Mesenchymal stem cell (in vitro differentiated cells and primary cell): ENCODE data around the gene BSG.

Experiments
- DNase-seq: peaks from one replicate; pipeline ENCODE4 v3.0.0-alpha.2; 2013
- H2AFZ ChIP-seq: one replicate; pipeline ENCODE4 v1.6.1; 2013; ENCODE audit warnings: low read depth, mild to moderate bottlenecking, control low read depth, inconsistent platforms, low read length, moderate library complexity
- H2AK5ac ChIP-seq: 2 replicates; pipeline ENCODE4 v1.6.1; 2013; ENCODE audit warnings: low read length, moderate library complexity, mild to moderate bottlenecking, inconsistent platforms; ENCODE audit not compliant: severe bottlenecking
- H2BK120ac ChIP-seq: one replicate; pipeline ENCODE4 v1.6.1; 2013; ENCODE audit warnings: low read depth, mild to moderate bottlenecking, inconsistent platforms, low read length, moderate library complexity
- H2BK12ac ChIP-seq, 2 experiments: one replicate each; pipeline ENCODE4 v1.6.1; 2013; ENCODE audit warnings: inconsistent platforms in 2 of 2, low read length in 2 of 2, mild to moderate bottlenecking in 2 of 2, moderate library complexity in 2 of 2, control low read depth in 1 of 2
- H2BK15ac ChIP-seq: one replicate; pipeline ENCODE4 v1.6.1; 2013; ENCODE audit warnings: mild to moderate bottlenecking, low read depth, inconsistent platforms; ENCODE audit not compliant: poor library complexity, severe bottlenecking
- H2BK5ac ChIP-seq: 2 replicates; pipeline ENCODE4 v1.6.1; 2013; ENCODE audit warnings: low read depth, mild to moderate bottlenecking, low read length, control low read depth, inconsistent platforms; ENCODE audit not compliant: poor library complexity, severe bottlenecking
- H3K14ac ChIP-seq, 2 experiments: one replicate each; pipeline ENCODE4 v1.6.1; 2013; ENCODE audit warnings: inconsistent platforms in 2 of 2, low read length in 2 of 2, control low read depth in 1 of 2, mild to moderate bottlenecking in 1 of 2, moderate library complexity in 1 of 2
- H3K18ac ChIP-seq, 2 experiments: one replicate each; pipeline ENCODE4 v1.6.1; 2013; ENCODE audit warnings: inconsistent platforms in 2 of 2, low read length in 2 of 2, control low read depth in 1 of 2, low read depth in 1 of 2, mild to moderate bottlenecking in 1 of 2
- H3K23ac ChIP-seq, 2 experiments: one replicate each; pipeline ENCODE4 v1.6.1; 2013; ENCODE audit warnings: inconsistent platforms in 2 of 2, low read length in 2 of 2, mild to moderate bottlenecking in 2 of 2, moderate library complexity in 2 of 2, control low read depth in 1 of 2
- H3K27ac ChIP-seq: 2 replicates; pipeline ENCODE4 v1.5.1; 2013; ENCODE audit warnings: mild to moderate bottlenecking, moderate library complexity, low read length, control low read depth, inconsistent platforms; ENCODE audit not compliant: poor library complexity, severe bottlenecking
- H3K27me3 ChIP-seq, 2 experiments: 2 replicates each; pipeline versions ENCODE4 v1.6.1 to v1.7.0; 2013; ENCODE audit warnings: low read length in 2 of 2, mild to moderate bottlenecking in 2 of 2, moderate library complexity in 2 of 2, control low read depth in 1 of 2, inconsistent platforms in 1 of 2; ENCODE audit not compliant: control insufficient read depth in 1 of 2, insufficient read depth in 1 of 2
- H3K36me3 ChIP-seq, 2 experiments: 2 replicates each; pipeline versions ENCODE4 v1.6.1 to v1.7.0; 2013; ENCODE audit warnings: low read length in 2 of 2, control low read depth in 1 of 2, inconsistent platforms in 1 of 2, low read depth in 1 of 2, mild to moderate bottlenecking in 1 of 2; ENCODE audit not compliant: insufficient read depth in 2 of 2, control insufficient read depth in 1 of 2
- H3K4ac ChIP-seq, 2 experiments: one replicate each; pipeline ENCODE4 v1.6.1; 2013; ENCODE audit warnings: inconsistent platforms in 2 of 2, low read length in 2 of 2, mild to moderate bottlenecking in 2 of 2, moderate library complexity in 2 of 2, control low read depth in 1 of 2, low read depth in 1 of 2
- H3K4me1 ChIP-seq: 2 replicates; pipeline ENCODE4 v1.6.1; 2013; ENCODE audit warnings: low read depth, low read length, control low read depth; ENCODE audit not compliant: control insufficient read depth, insufficient read depth
- H3K4me2 ChIP-seq: 2 replicates; pipeline ENCODE4 v1.6.1; 2013; ENCODE audit warnings: low read length, mild to moderate bottlenecking, inconsistent platforms; ENCODE audit not compliant: poor library complexity, severe bottlenecking
- H3K4me3 ChIP-seq, 2 experiments: 2 replicates each; pipeline versions ENCODE4 v1.5.1 to v1.7.0; 2013; ENCODE audit warnings: low read length in 2 of 2, mild to moderate bottlenecking in 2 of 2, control low read depth in 1 of 2, low read depth in 1 of 2; ENCODE audit not compliant: insufficient read depth in 1 of 2
- H3K79me1 ChIP-seq: replicated peaks from 2 replicates; pipeline ENCODE4 v1.6.1; 2013; ENCODE audit warnings: mild to moderate bottlenecking, control low read depth, low read length, inconsistent platforms; ENCODE audit not compliant: poor library complexity, severe bottlenecking
- H3K9ac ChIP-seq: 2 replicates; pipeline ENCODE4 v1.7.0; 2013; ENCODE audit warnings: mild to moderate bottlenecking, low read length, moderate library complexity
- H3K9me3 ChIP-seq: 2 replicates; pipeline ENCODE4 v1.7.0; 2013; ENCODE audit warnings: mild to moderate bottlenecking, low read length; ENCODE audit not compliant: control insufficient read depth
- H4K8ac ChIP-seq: one replicate; pipeline ENCODE4 v1.6.1; 2013; ENCODE audit warnings: inconsistent platforms, mild to moderate bottlenecking, low read length, moderate library complexity
- H4K91ac ChIP-seq: one replicate; pipeline ENCODE4 v1.6.1; 2013; ENCODE audit warnings: mild to moderate bottlenecking, low read length, inconsistent platforms
- WGBS: methylation state at CpG from one replicate; pipeline ENCODE4 v1.1.7; 2013; ENCODE audit warnings: mixed read lengths; 5-methylcytosine and 5-hydroxymethylcytosine counted together

Gene BSG

DNA sequence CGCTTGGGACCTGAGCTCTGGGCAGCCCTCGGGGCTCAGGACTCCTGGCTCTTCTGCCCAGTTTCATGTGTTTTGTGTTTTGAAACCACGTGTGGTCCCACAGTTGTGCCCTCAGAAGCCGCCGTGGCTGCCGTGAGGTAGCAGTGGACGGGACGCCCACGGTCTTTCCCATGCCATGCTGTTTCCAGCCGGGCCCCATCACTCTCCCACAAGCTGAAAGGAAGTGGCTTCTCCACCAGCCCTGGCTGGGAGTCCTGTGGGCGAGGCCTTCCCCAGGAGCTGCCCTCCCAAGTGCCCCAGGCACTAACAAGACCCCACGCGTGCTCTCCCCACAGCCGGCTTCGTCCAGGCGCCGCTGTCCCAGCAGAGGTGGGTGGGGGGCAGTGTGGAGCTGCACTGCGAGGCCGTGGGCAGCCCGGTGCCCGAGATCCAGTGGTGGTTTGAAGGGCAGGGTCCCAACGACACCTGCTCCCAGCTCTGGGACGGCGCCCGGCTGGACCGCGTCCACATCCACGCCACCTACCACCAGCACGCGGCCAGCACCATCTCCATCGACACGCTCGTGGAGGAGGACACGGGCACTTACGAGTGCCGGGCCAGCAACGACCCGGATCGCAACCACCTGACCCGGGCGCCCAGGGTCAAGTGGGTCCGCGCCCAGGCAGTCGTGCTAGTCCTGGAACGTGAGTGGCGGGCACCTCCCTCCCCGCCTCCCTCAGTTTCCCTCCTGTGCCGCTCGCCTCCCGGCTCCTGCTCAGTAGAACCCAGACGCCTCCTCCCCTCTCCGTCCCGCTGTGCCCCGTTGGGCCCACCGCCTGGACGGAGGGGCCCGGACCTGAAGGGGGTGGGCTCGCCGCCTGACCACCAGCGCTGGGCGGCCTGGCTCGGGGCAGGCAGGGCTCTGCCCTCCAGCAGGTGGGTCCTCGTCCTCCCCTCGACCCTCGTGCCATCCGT lies 5.3 kb downstream of the BSG start:
- H2AFZ ChIP-seq = no peak overlapping the region
- no peak overlapping the region for H3K4me3 ChIP-seq
- no peak overlapping the region for H3K14ac ChIP-seq
- H4K8ac ChIP-seq = peak overlapping the region; percentile 42
- no peak overlapping the region for H4K91ac ChIP-seq
- H3K27ac ChIP-seq = no peak overlapping the region
- 95% methylated on average over 64 of the region's 66 CpGs for WGBS
- no peaks in the 10 kb centered on the region for H3K27me3 ChIP-seq
- H3K18ac ChIP-seq = no peak overlapping the region
- peaks cover 69% of the 10 kb centered on the region for H3K4me1 ChIP-seq
- no peak overlapping the region for H3K4ac ChIP-seq
- H3K9ac ChIP-seq = no peak overlapping the region
- DNase-seq = no peak
- H3K4me2 ChIP-seq = no peak overlapping the region
- H2BK120ac ChIP-seq = no peak overlapping the region
- no peak overlapping the region for H2BK5ac ChIP-seq
- H2BK12ac ChIP-seq = peak overlapping the region in 1 of 2 experiments; percentile 40
- no peak overlapping the region for H3K23ac ChIP-seq
- peaks cover 16 to 57% of the 10 kb centered on the region in 2 experiments for H3K36me3 ChIP-seq
- peaks cover 10% of the 10 kb centered on the region for H3K79me1 ChIP-seq
- peak overlapping the region; percentile 38 for H2AK5ac ChIP-seq
- no peaks in the 10 kb centered on the region for H3K9me3 ChIP-seq
- no peak overlapping the region for H2BK15ac ChIP-seq

DNA sequence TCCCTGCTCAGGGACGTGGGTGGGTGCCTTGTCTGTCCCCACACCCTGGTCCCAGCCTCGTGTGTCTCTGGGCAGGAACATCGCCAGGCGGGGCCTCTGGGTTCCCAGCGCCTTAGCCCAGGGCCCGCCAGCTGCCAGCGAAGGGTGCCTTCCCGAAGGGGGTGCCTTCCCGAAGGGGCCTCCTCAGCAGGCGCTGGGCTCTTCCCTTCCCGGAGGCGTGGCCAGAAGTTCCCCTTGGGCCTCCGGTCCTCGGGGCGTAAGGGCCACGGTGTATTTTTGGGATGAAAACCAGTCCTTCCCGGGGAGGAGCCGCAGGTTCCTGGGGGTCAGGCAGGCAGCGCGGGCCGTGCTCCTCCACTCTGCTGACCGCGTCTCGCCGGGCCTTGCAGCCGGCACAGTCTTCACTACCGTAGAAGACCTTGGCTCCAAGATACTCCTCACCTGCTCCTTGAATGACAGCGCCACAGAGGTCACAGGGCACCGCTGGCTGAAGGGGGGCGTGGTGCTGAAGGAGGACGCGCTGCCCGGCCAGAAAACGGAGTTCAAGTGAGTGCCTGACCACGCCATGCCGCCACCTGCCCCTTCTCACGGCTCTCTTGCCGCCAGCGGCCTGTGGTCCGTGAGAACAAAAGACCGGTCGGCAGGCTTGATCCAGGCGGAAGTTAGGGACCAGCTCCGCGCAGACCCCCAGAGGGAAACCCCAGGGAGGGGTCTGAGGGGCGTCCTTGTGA lies 6.9 kb downstream of the BSG start:
- no peak overlapping the region for H3K27ac ChIP-seq
- no peak overlapping the region for H2BK120ac ChIP-seq
- H3K9me3 ChIP-seq = no peaks in the 10 kb centered on the region
- no peak for DNase-seq
- H3K23ac ChIP-seq = no peak overlapping the region
- 96% methylated on average over 46 of the region's 46 CpGs for WGBS
- no peak overlapping the region for H2AK5ac ChIP-seq
- peaks cover 19% of the 10 kb centered on the region for H3K79me1 ChIP-seq
- H3K4ac ChIP-seq = no peak overlapping the region
- H3K27me3 ChIP-seq = no peaks in the 10 kb centered on the region
- no peak overlapping the region for H4K8ac ChIP-seq
- no peak overlapping the region for H2BK12ac ChIP-seq
- no peak overlapping the region for H4K91ac ChIP-seq
- H3K4me2 ChIP-seq = no peak overlapping the region
- H3K14ac ChIP-seq = no peak overlapping the region
- peaks cover 77% of the 10 kb centered on the region for H3K4me1 ChIP-seq
- H3K4me3 ChIP-seq = no peak overlapping the region
- H2BK5ac ChIP-seq = no peak overlapping the region
- H3K36me3 ChIP-seq = peaks cover 28 to 73% of the 10 kb centered on the region in 2 experiments
- H3K18ac ChIP-seq = no peak overlapping the region
- H2AFZ ChIP-seq = no peak overlapping the region
- no peak overlapping the region for H3K9ac ChIP-seq
- H2BK15ac ChIP-seq = no peak overlapping the region

DNA sequence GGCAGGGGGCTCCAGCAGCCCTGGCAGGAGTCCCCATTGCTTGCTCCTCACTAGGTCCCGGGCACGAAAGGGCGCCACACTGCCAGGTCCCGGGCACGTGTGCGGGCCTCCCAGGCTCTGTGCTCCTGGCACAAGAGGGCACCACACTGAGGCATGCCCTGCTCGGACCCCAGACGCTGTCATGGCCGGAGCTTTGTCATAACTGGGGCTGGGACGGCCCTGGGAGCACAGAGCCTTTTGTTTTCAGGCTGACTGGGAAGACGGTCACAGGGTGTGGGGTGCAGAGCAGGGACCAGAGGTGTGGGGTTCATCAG lies 7.4 kb downstream of the BSG start:
- Histone ChIP-seq H3K36me3 (peaks cover 28 to 76% of the 10 kb centered on the region in 2 experiments), H3K79me1 (peaks cover 19% of the 10 kb centered on the region), H4K91ac (no peak overlapping the region), H3K27ac (no peak overlapping the region), H2BK15ac (no peak overlapping the region), H3K4me1 (peaks cover 78% of the 10 kb centered on the region), H2AFZ (no peak overlapping the region), H2BK5ac (no peak overlapping the region), H3K4me3 (no peak overlapping the region), H3K14ac (no peak overlapping the region), H3K27me3 (no peaks in the 10 kb centered on the region), H2BK120ac (no peak overlapping the region), H3K4me2 (no peak overlapping the region), H3K4ac (no peak overlapping the region), H4K8ac (no peak overlapping the region), H3K9ac (no peak overlapping the region), H3K23ac (no peak overlapping the region), H3K9me3 (no peaks in the 10 kb centered on the region), H2AK5ac (no peak overlapping the region), H3K18ac (no peak overlapping the region), H2BK12ac (no peak overlapping the region)
- no peak for DNase-seq
- 97% methylated on average over 11 of the region's 11 CpGs for WGBS

DNA sequence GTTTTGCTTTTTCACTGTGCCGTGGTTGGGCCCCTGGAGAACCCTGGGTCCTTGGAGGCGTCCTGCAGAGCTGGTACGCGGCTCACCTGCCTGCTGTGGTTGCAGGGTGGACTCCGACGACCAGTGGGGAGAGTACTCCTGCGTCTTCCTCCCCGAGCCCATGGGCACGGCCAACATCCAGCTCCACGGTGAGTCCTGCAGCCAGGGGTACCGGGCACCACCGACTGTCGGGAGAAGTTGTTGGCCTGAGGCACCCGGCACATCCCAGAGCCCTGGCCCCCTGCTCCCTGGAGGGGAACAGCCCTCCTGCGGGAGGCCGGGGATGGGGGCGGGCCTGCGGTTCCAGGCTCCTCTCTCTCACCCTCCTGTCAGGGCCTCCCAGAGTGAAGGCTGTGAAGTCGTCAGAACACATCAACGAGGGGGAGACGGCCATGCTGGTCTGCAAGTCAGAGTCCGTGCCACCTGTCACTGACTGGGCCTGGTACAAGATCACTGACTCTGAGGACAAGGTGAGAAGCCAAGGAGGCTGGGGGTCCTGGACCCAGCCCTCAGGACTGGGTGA lies 8.0 kb downstream of the BSG start:
- no peak overlapping the region for H2AFZ ChIP-seq
- no peak overlapping the region for H3K14ac ChIP-seq
- H2BK15ac ChIP-seq = no peak overlapping the region
- H3K4me1 ChIP-seq = peaks cover 76% of the 10 kb centered on the region
- H3K4me3 ChIP-seq = no peak overlapping the region
- no peak overlapping the region for H3K4ac ChIP-seq
- H2BK120ac ChIP-seq = no peak overlapping the region
- no peaks in the 10 kb centered on the region for H3K9me3 ChIP-seq
- peaks cover 19% of the 10 kb centered on the region for H3K79me1 ChIP-seq
- H2AK5ac ChIP-seq = no peak overlapping the region
- WGBS = 92% methylated on average over 22 of the region's 22 CpGs
- no peaks in the 10 kb centered on the region for H3K27me3 ChIP-seq
- no peak overlapping the region for H3K9ac ChIP-seq
- H3K18ac ChIP-seq = no peak overlapping the region
- H2BK12ac ChIP-seq = no peak overlapping the region
- H3K36me3 ChIP-seq = peaks cover 28 to 82% of the 10 kb centered on the region in 2 experiments
- H3K27ac ChIP-seq = no peak overlapping the region
- no peak for DNase-seq
- H3K4me2 ChIP-seq = no peak overlapping the region
- no peak overlapping the region for H3K23ac ChIP-seq
- no peak overlapping the region for H4K91ac ChIP-seq
- H2BK5ac ChIP-seq = no peak overlapping the region
- no peak overlapping the region for H4K8ac ChIP-seq
